Measurements from ENCODE around the gene ERCC6L2.

ERCC6L2 gene

DNA sequence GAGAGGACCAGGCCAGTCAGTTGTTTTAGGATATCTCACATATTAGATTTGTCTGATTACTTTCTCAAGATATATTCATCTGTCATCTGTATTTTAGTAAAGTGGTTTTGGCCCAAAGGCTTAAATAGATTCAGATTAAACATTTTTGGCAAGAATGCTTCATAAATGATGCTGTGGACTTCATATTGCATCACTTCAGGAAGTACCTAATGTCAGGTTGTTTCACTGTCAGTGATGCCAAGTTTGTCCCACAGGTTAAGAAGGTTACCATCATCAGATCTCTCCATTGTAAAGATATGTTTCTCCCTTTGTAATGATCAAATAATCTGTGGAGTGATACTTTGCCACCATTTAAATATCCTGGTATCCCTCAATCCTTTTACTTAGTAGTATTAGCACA, 37.3 kb downstream of the ERCC6L2 start:
- TF ChIP-seq, protein P1, sequence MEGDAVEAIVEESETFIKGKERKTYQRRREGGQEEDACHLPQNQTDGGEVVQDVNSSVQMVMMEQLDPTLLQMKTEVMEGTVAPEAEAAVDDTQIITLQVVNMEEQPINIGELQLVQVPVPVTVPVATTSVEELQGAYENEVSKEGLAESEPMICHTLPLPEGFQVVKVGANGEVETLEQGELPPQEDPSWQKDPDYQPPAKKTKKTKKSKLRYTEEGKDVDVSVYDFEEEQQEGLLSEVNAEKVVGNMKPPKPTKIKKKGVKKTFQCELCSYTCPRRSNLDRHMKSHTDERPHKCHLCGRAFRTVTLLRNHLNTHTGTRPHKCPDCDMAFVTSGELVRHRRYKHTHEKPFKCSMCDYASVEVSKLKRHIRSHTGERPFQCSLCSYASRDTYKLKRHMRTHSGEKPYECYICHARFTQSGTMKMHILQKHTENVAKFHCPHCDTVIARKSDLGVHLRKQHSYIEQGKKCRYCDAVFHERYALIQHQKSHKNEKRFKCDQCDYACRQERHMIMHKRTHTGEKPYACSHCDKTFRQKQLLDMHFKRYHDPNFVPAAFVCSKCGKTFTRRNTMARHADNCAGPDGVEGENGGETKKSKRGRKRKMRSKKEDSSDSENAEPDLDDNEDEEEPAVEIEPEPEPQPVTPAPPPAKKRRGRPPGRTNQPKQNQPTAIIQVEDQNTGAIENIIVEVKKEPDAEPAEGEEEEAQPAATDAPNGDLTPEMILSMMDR (conservative IDR thresholded peaks at IDR 0.05; ENCODE audit: low read length), result no peak
- DNase-seq (ENCODE audit: low read depth), result no peak
- H3K4me3 ChIP-seq (ENCODE audit: low read length), result no peak overlapping the region

DNA sequence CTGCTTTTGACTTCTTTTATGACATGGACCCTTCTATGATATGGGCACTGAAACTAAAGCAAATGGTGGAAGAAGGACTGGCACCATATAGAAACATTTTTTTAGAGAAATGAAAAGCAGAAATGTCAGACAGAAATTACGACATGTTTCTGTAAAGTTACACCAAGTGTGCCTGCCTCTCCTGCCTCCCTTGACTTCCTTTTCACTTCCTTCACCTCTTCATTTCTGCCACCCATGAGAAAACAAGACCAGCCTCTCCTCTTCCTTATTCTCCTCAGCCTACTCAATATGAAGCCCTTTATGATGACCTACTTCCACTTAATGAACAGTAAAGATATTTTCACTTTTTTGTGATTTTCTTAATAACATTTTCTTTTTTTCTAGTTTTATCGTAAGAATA, 44.5 kb downstream of the ERCC6L2 start:
- TF ChIP-seq, protein P1 (conservative IDR thresholded peaks at IDR 0.05; ENCODE audit: low read length), result no peak
- DNase-seq (ENCODE audit: low read depth), result no peak
- no peak overlapping the region for H3K4me3 ChIP-seq (ENCODE audit: low read length)

DNA sequence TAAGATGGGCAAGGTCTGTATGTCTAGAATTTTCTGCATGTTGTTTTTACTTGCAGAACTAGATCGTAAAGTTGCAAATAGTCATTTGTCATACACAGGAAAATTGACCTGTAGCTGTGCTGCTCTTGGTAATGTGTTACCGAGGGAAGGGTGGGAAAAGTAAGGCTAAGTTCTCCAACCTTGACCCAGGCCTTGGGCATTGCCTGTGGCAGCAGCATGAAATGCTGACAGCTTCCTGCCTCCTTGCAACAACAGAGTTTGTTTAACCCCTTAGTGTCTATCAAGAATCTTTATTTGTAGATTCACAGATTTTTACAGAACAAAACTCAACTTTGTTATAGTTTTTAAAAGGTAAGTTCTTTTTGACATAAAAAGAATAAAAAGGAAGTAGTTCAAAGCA, 48.3 kb downstream of the ERCC6L2 start:
- H3K4me3 ChIP-seq (ENCODE audit: low read length), result no peak overlapping the region
- no peak for DNase-seq (ENCODE audit: low read depth)
- TF ChIP-seq, protein P1 (conservative IDR thresholded peaks at IDR 0.05; ENCODE audit: low read length), result no peak

DNA sequence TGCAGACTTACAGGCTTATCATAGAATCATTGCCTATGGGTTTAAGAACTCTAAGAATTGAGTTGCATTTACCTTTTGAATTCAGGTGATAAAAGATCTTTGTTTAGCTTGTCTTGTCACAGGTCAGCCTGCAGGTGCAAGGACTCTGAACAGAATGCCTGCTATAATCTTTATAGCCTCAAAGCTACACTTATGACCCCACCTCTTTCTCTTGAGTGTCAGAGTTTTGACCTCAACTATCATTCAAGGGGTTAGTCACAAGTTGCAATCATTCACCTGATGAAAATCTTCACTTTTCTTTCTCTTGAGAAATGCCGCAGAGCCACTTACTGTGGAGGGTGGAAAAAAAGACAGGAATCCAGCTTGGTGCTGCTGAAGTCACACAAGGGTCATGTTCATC, 49.5 kb downstream of the ERCC6L2 start:
- no peak overlapping the region for H3K4me3 ChIP-seq (ENCODE audit: low read length)
- TF ChIP-seq, protein P1 (conservative IDR thresholded peaks at IDR 0.05; ENCODE audit: low read length), result no peak
- no peak for DNase-seq (ENCODE audit: low read depth)

DNA sequence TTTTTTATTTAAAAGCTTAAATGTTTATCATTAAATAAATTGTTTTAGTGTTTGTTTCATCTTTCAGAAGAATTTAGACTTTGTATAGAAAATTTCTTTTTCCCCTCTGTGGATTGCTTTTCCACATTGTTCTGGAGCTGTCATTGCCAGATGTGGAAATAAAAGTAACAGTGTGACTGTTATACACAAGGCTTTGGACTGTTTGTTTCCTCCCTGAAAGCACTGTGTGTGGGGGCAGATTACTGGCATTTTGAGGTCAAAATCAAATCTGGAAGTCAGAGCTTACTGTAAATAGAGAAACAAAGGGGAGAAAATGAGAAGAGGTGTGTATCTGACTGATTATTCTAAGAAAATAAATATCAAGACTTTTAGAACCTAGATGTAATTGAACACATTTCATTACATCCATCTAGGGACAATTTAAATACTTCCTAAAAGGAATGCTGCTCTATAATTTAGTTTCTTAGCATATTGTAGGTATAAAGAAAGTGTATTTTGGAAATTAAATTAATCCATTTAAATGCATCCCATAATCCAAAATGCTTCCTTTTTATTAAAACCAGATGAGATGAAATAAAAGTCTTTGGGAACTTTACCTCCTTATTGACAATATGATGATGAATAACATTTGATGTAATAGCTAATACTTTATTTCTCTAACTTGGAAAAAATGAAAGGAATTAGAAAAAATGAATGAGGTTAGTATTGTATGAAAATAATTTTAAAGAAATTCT, 51.9 kb downstream of the ERCC6L2 start:
- no peak overlapping the region for H3K4me3 ChIP-seq (ENCODE audit: low read length)
- TF ChIP-seq, protein P1 (conservative IDR thresholded peaks at IDR 0.05; ENCODE audit: low read length), result no peak
- DNase-seq (ENCODE audit: low read depth), result no peak

DNA sequence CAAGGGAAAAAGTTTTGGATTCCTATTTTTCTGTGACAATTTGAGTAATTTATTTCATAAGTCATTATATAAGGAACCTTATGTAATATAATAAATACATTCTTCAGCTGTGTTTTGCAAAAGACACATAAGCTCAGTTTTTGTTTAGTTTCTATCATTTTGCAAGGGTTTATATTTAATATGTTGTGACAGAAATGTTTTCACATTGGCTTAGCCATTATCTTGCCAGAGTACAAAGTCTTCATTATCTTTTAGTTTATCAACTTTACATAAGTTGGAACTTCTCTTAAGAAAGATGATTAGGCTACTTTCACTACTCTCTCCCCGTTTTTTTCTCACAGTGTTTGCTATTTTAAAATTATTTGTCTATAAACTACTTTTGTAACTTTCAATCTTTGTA, 54.8 kb downstream of the ERCC6L2 start:
- H3K4me3 ChIP-seq (ENCODE audit: low read length), result no peak overlapping the region
- DNase-seq (ENCODE audit: low read depth), result no peak
- TF ChIP-seq, protein P1 (conservative IDR thresholded peaks at IDR 0.05; ENCODE audit: low read length), result no peak

DNA sequence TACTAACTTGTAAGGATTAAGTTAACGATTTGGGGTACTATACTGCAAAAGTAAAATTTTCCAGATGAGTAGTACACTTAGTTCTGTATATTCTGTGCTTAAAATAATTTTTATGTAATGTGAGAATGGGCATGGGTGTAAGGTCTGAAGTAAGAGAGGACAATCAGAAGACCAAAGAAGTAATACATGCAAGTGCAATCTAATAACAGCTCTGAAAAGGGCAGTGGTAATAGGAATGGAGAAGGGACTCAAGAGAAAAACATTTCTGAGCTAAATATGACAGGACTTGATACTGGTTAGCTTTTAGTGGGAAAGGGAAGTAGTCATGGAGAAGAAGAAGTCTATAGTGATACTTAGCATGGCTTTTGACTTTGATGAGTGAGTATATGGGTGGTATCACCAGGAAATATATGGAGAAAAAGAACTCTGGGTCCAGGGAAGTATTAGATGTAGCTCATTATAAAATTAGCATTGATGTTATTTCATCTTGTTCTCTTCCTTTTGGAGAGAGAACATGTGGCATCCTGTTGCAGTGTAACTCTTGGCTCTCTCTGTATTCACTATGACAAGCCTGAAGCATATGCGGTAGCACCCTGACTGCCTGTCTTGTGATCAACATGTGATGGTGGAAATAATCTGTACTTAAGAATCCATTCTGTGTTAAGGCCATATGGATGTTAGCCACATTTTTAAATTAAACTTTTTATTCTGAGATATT, 60.5 kb downstream of the ERCC6L2 start:
- TF ChIP-seq, protein P1 (conservative IDR thresholded peaks at IDR 0.05; ENCODE audit: low read length), result no peak
- H3K4me3 ChIP-seq (ENCODE audit: low read length), result no peak overlapping the region

More for the DNA sequence above, 60.5 kb downstream of the ERCC6L2 start:
- DNase-seq (ENCODE audit: low read depth), result no peak

All from AG10803 (cell line).